OCI-LY1 (cell line): ENCODE measurements around the gene PNLIPRP1.

Experiments
- H2AFZ ChIP-seq: fragments of 200-600 bp; sonication (generic), shearing (Covaris generic); 2 replicates; pipeline ENCODE4 v1.6.0; 2014; ENCODE audit warnings: antibody characterized with exemption, mild to moderate bottlenecking, low read length
- H3F3A ChIP-seq: fragments of 200-600 bp; sonication (generic), shearing (Covaris generic); 2 replicates; pipeline ENCODE4 v1.6.0; 2014; ENCODE audit warnings: mild to moderate bottlenecking, antibody characterized with exemption, low read length, moderate library complexity; ENCODE audit not compliant: insufficient read depth
- H3K27ac ChIP-seq: fragments of 200-600 bp; sonication (generic); 2 replicates; pipeline ENCODE4 v1.5.1; 2014; ENCODE audit warnings: low read length, mixed run types, mild to moderate bottlenecking, low read depth; ENCODE audit not compliant: poor library complexity, severe bottlenecking
- H3K27me3 ChIP-seq: fragments of 200-600 bp; sonication (generic); 2 replicates; pipeline ENCODE4 v1.6.0; 2014; ENCODE audit warnings: antibody characterized with exemption, mild to moderate bottlenecking, low read length, moderate library complexity; ENCODE audit not compliant: insufficient read depth
- H3K36me3 ChIP-seq: fragments of 200-600 bp; sonication (generic); 2 replicates; pipeline ENCODE4 v1.6.1; 2014; ENCODE audit warnings: mild to moderate bottlenecking, antibody characterized with exemption, low read length, moderate library complexity, mixed read lengths; ENCODE audit not compliant: insufficient read depth
- H3K4me1 ChIP-seq: fragments of 200-600 bp; sonication (generic); 2 replicates; pipeline ENCODE4 v1.5.1; 2014; ENCODE audit warnings: mild to moderate bottlenecking, low read length, moderate library complexity; ENCODE audit not compliant: insufficient read depth, severe bottlenecking
- H3K4me2 ChIP-seq: fragments of 200-600 bp; sonication (generic), shearing (Covaris generic); 2 replicates; pipeline ENCODE4 v1.6.1; 2014; ENCODE audit warnings: low read length
- H3K4me3 ChIP-seq: fragments of 200-600 bp; sonication (generic); 2 replicates; pipeline ENCODE4 v1.5.1; 2014; ENCODE audit warnings: low read length, low read depth, mild to moderate bottlenecking, mixed read lengths; ENCODE audit not compliant: poor library complexity, severe bottlenecking
- H3K79me2 ChIP-seq: fragments of 200-600 bp; shearing (Covaris generic); 2 replicates; pipeline ENCODE4 v1.6.1; 2016; ENCODE audit warnings: mixed run types, low read length, mixed read lengths; ENCODE audit not compliant: insufficient read depth
- H3K9ac ChIP-seq: fragments of 200-600 bp; sonication (generic), shearing (Covaris generic); 2 replicates; pipeline ENCODE4 v1.6.1; 2014; ENCODE audit warnings: mild to moderate bottlenecking, low read length, mixed read lengths
- H3K9me2 ChIP-seq: fragments of 200-600 bp; sonication (generic), shearing (Covaris generic); 2 replicates; pipeline ENCODE4 v1.6.1; 2014; ENCODE audit warnings: low read depth, mild to moderate bottlenecking, low read length, mixed read lengths
- H3K9me3 ChIP-seq: fragments of 200-600 bp; shearing (Covaris generic); 2 replicates; pipeline ENCODE4 v1.6.1; 2014; ENCODE audit warnings: low read length, mixed read lengths
- H4K20me1 ChIP-seq: fragments of 200-600 bp; sonication (generic), shearing (Covaris generic); 2 replicates; pipeline ENCODE4 v1.6.0; 2016; ENCODE audit warnings: mild to moderate bottlenecking, low read length; ENCODE audit not compliant: insufficient read depth
- EZH2 ChIP-seq: fragments of 200-600 bp; sonication (generic), shearing (Covaris generic); IDR thresholded peaks from 2 replicates; pipeline ENCODE4 v1.8.0; 2017; ENCODE audit warnings: borderline replicate concordance, mixed run types, mild to moderate bottlenecking, antibody characterized with exemption, low read length, moderate library complexity, mixed read lengths
- TF ChIP-seq, protein P1 (sequence below): fragments of 200-600 bp; sonication (generic), shearing (Covaris generic); IDR thresholded peaks from 2 replicates; pipeline ENCODE4 v1.5.1; 2017; ENCODE audit warnings: mild to moderate bottlenecking, antibody characterized with exemption, low read length, moderate library complexity, mixed read lengths

The PNLIPRP1 gene

DNA sequence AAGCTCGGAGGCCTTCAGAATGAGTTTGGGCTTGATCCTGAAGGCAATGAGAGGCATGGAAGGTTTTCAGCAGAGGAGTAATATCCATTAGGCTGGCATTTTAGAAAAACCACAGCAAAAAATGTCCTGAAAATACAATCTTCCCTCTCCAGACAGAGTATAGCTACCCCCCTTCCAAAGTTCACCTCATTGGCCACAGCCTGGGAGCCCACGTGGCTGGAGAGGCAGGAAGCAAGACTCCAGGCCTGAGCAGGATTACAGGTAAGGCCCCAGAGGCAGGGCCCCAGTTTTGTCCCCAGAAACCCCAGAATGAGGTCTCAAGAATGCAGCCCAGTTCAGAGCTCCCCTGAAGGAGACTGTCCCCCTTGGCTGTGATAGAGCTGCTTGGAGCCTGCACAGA lies 5.3 kb downstream of the PNLIPRP1 start:
- Histone ChIP-seq H3K9me3 (no peaks in the 10 kb centered on the region), H3K4me1 (no peaks in the 10 kb centered on the region), H3F3A (no peaks in the 10 kb centered on the region), H3K27ac (no peak overlapping the region), H3K79me2 (no peaks in the 10 kb centered on the region), H3K4me3 (no peak overlapping the region), H3K9me2 (no peaks in the 10 kb centered on the region), H3K27me3 (no peaks in the 10 kb centered on the region), H2AFZ (no peak overlapping the region), H4K20me1 (no peaks in the 10 kb centered on the region), H3K9ac (no peak overlapping the region), H3K36me3 (no peaks in the 10 kb centered on the region), H3K4me2 (no peak overlapping the region)
- no peak for TF ChIP-seq EZH2
- TF ChIP-seq, protein P1, sequence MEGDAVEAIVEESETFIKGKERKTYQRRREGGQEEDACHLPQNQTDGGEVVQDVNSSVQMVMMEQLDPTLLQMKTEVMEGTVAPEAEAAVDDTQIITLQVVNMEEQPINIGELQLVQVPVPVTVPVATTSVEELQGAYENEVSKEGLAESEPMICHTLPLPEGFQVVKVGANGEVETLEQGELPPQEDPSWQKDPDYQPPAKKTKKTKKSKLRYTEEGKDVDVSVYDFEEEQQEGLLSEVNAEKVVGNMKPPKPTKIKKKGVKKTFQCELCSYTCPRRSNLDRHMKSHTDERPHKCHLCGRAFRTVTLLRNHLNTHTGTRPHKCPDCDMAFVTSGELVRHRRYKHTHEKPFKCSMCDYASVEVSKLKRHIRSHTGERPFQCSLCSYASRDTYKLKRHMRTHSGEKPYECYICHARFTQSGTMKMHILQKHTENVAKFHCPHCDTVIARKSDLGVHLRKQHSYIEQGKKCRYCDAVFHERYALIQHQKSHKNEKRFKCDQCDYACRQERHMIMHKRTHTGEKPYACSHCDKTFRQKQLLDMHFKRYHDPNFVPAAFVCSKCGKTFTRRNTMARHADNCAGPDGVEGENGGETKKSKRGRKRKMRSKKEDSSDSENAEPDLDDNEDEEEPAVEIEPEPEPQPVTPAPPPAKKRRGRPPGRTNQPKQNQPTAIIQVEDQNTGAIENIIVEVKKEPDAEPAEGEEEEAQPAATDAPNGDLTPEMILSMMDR, result no peak

DNA sequence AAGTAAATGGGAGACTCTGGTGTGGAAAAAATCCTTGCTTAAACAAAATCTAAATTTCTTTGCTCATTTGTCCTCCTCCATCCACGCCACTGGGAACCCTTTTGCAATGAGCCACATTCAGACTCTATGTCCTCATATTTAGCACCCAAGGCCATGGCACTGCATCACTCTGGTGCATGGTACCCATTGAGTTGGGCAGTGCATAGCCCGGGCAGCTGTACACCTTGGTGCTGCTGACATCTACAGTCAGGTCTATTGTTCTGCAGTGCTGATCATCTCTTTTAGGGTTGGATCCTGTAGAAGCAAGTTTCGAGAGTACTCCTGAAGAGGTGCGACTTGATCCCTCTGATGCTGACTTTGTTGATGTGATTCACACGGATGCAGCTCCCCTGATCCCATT lies 6.8 kb downstream of the PNLIPRP1 start:
- no peaks in the 10 kb centered on the region for H3K36me3 ChIP-seq
- H3F3A ChIP-seq, result no peaks in the 10 kb centered on the region
- H3K27me3 ChIP-seq, result no peaks in the 10 kb centered on the region
- H2AFZ ChIP-seq, result no peak overlapping the region
- H4K20me1 ChIP-seq, result no peaks in the 10 kb centered on the region
- H3K4me2 ChIP-seq, result no peak overlapping the region
- TF ChIP-seq, protein P1, result no peak
- TF ChIP-seq EZH2, result no peak
- H3K9ac ChIP-seq, result no peak overlapping the region
- no peak overlapping the region for H3K4me3 ChIP-seq
- H3K79me2 ChIP-seq, result no peaks in the 10 kb centered on the region
- no peaks in the 10 kb centered on the region for H3K9me2 ChIP-seq
- no peak overlapping the region for H3K27ac ChIP-seq
- no peaks in the 10 kb centered on the region for H3K4me1 ChIP-seq
- H3K9me3 ChIP-seq, result no peaks in the 10 kb centered on the region

DNA sequence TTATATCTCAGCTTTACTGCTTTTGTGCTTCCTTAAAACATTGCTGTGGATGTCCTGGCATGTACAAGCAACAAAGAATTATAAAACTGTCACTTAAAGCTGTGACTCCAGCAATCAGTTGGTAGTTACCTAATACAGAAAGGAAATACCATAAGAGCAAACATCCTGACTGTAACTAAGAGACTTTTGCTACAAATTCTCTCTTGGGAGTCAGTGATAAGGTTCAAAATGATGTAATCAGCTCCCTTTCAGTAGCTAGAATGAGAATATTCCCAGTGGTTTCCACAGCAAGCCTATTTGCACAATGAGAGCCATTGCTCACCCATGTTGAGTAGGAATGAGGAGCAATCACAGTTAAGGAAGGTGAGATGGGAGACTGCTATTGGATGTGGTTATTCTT lies 7.6 kb downstream of the PNLIPRP1 start:
- no peaks in the 10 kb centered on the region for H3K27me3 ChIP-seq
- H2AFZ ChIP-seq, result no peak overlapping the region
- H3F3A ChIP-seq, result no peaks in the 10 kb centered on the region
- H3K79me2 ChIP-seq, result no peaks in the 10 kb centered on the region
- no peaks in the 10 kb centered on the region for H4K20me1 ChIP-seq
- H3K27ac ChIP-seq, result no peak overlapping the region
- H3K9me2 ChIP-seq, result no peaks in the 10 kb centered on the region
- H3K36me3 ChIP-seq, result no peaks in the 10 kb centered on the region
- no peaks in the 10 kb centered on the region for H3K9me3 ChIP-seq
- H3K9ac ChIP-seq, result no peak overlapping the region
- no peaks in the 10 kb centered on the region for H3K4me1 ChIP-seq
- TF ChIP-seq, protein P1, result no peak
- no peak for TF ChIP-seq EZH2
- no peak overlapping the region for H3K4me2 ChIP-seq
- H3K4me3 ChIP-seq, result no peak overlapping the region
